Right cardiac atrium (tissue), 5 donors: ENCODE measurements around the gene LSM7. TPM values are rescaled to one million over a fixed set of nuclear protein-coding genes. Genes with fewer than 3 reads are reported as not detected.

ENCODE experiments used
- ATAC-seq, 2 donors: fragments of 200-7000 bp; cut with Tn5 transposase; one replicate each; pipeline versions ENCODE4 v1.8.0 to v1.9.1; 2020; ENCODE audit warnings: moderate library complexity in 2 of 2, mild to moderate bottlenecking in 1 of 2
- DNase-seq, 3 donors: peaks; one replicate each; pipeline ENCODE4 v3.0.0-alpha.2; 2020
- H3K27ac ChIP-seq: one replicate; pipeline ENCODE4 v1.5.1; 2013; ENCODE audit warnings: mild to moderate bottlenecking, low read length, control low read depth, moderate library complexity
- H3K27me3 ChIP-seq: one replicate; pipeline ENCODE4 v1.6.1; 2013; ENCODE audit not compliant: control insufficient read depth, insufficient read depth
- H3K4me1 ChIP-seq: one replicate; pipeline ENCODE4 v1.6.1; 2013; ENCODE audit warnings: low read length; ENCODE audit not compliant: control insufficient read depth, insufficient read depth
- H3K4me3 ChIP-seq: one replicate; pipeline ENCODE4 v1.5.1; 2013; ENCODE audit warnings: low read length, control low read depth
- H3K9me3 ChIP-seq: one replicate; pipeline ENCODE4 v1.6.1; 2013; ENCODE audit warnings: low read length; ENCODE audit not compliant: control insufficient read depth
- WGBS: extraction: QIAGEN DNeasy Blood & Tissue Kit; methylation state at CpG from one replicate; pipeline ENCODE4 v1.1.7; 2013; 5-methylcytosine and 5-hydroxymethylcytosine counted together
- intact Hi-C, 4 donors: fragments of 100-400 bp; cut with DNase I; formaldehyde crosslinking; loops; one replicate each; pipeline versions ENCODE4 v1.11.0 to v1.14.0; 2022 to 2023
- polyA plus RNA-seq: library from polyadenylated mRNA; stranded (reverse); fragments of 200-250 nt; gene quantifications from one replicate; pipeline ENCODE4 v1.2.3, GENCODE V29; 2013
- total RNA-seq, 4 donors: library from RNA; stranded (reverse); fragmentation: NEBNext Ultra II Directional; extraction: Animal tissue kit (Norgen Biotek cat#: 25700); gene quantifications; one replicate each; pipeline ENCODE4 v1.2.1, GENCODE V29; 2021
- donor health status: healthy with polysubstance abuse.
- donor health status: DM: no; HTN: yes; CAD: no.
- donor health status: DM: no; HTN: no; CAD: no.
- donor health status: DM: no; HTN: yes; CAD: no; lungs with severe emphysema.
- donor health status: DM: yes; HTN: yes; CAD: no.

The LSM7 gene
- total and polyA plus RNA-seq, 5 donors, result 33.0 to 123 (median 45.9) TPM

DNA sequence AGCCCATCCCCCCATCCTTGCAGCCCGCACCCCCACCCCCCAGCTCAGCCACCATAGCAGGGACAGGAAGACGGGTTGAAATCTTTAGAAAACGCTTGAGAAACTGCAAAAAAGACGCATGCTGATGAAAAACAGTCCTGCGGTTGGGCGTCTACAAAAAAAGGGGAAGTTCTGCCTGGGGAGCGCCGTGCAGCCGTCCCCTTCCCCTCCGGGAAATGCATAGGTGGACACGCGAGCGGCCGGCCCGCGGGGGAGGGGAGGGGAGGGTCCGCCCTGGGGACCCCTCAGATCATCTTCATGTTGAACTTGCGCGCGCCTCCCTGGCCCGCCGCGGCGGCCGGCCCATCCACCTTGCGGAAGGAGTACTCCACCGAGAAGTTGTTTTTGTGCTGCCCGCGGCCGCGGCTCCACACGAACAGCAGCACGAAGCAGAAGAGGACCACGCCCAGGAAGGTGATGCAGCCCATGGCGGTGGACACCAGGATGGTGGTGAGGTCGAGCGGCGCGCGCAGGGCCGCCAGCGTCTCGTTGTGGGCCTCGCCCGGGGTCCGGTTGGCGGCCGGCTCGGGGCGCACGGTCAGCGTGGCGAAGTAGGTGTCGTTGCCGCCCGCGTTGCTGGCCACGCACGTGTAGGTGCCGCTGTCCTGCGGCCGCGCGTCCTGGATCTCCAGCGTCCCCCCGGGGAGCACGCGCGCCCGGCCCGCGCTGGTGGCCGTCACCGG, 38.5 kb downstream of the LSM7 start:
- intact Hi-C loops, result loop anchor here in 1 of 4 donors (10.0 kb wide), 1 partner anchor 105 kb away; no protein-coding TSS in a partner anchor
- DNase-seq, result peak; percentile 42 to 77 (median 72)
- under 1% methylated on average over 74 of the region's 74 CpGs for WGBS
- Histone ChIP-seq H3K4me1 (peaks cover 3% of the 10 kb centered on the region), H3K27me3 (no peaks in the 10 kb centered on the region), H3K9me3 (no peaks in the 10 kb centered on the region), H3K27ac (no peak overlapping the region), H3K4me3 (peak overlapping the region; percentile 12)
- ATAC-seq, result peak; percentile 7 to 30

DNA sequence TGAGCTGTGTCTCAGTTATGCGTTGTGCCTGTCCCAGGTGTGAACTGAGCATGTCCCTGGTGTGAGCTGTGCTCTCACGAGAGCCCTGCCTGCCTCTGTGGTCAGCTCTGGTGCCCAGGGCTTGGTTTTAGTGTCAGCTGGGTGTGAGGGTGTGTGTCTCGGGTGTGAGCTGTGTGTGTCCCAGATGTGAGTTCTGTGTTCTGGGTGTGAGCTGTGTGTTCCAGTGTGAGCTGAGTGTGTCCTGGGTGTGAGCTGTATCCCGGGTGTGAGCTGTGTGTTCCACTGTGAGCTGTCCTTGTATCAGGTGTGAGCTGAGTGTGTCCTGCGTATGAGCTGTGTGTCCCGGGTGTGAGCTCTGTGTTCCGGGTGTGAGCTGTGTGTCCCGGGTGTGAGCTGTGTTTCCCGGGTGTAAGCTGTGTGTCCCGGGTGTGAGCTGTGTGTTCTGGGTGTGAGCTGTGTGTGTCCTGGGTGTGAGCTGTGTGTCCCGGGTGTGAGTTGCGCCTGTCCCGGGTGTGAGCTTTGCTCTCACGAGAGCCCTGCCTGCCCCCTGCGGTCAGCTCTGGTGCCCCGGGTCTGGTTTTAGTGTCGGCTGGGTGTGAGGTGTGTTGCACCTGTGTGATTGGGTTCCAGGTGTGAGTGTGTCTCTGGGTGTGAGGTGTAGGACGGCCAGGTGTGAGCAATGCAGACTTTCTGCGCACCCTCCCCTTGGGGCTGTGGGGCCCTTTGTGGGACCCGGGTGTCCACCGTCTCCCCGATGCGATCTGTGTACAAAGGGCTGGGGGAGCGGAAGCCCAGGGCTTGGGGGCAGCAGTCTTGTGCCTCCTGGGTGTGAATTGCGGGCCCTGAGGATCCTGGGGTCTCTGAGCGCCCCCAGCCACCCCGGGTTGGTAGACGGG, 39.3 kb downstream of the LSM7 start:
- intact Hi-C loops, result loop anchor here in 1 of 4 donors (10.0 kb wide), 1 partner anchor 106 kb away; no protein-coding TSS in a partner anchor
- H3K27ac ChIP-seq, result no peak overlapping the region
- H3K4me3 ChIP-seq, result peak overlapping the region; percentile 12
- DNase-seq, result no peak
- ATAC-seq, result peak in 1 of 2 donors; percentile 4
- no peaks in the 10 kb centered on the region for H3K27me3 ChIP-seq
- H3K4me1 ChIP-seq, result peaks cover 2% of the 10 kb centered on the region
- H3K9me3 ChIP-seq, result no peaks in the 10 kb centered on the region
- 57% methylated on average over 28 of the region's 28 CpGs for WGBS

DNA sequence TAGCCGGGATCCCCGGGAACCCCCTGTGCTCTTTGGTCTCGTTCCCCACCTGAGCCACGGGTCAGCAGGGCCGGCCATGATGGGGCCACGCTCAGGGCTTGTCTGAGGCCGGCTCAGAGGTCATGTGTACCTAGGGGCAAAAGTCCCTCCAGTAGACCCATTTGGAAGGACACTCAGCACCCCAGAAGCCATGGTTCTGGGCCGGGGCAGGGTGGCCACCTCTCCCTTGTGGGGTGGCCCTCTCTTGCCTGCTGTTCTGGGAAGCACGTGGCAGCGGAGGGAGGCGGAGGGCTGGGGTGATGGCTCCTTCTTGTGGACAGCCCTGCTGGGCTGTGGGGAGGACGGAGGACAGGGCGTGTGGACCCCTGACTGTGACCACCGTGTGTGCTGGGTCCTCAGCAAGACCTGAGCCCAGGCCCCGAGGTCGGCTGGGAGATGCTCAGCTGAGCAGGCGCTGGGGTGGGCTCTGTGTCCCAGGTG, 40.0 kb downstream of the LSM7 start:
- Histone ChIP-seq H3K9me3 (no peaks in the 10 kb centered on the region), H3K4me3 (no peak overlapping the region), H3K4me1 (peaks cover 2% of the 10 kb centered on the region), H3K27me3 (no peaks in the 10 kb centered on the region), H3K27ac (no peak overlapping the region)
- ATAC-seq (no peak), DNase-seq (peak in 1 of 3 donors; percentile 41)
- intact Hi-C loops, result loop anchor here in 1 of 4 donors (10.0 kb wide), 1 partner anchor 106 kb away; no protein-coding TSS in a partner anchor
- 86% methylated on average over 17 of the region's 17 CpGs for WGBS

DNA sequence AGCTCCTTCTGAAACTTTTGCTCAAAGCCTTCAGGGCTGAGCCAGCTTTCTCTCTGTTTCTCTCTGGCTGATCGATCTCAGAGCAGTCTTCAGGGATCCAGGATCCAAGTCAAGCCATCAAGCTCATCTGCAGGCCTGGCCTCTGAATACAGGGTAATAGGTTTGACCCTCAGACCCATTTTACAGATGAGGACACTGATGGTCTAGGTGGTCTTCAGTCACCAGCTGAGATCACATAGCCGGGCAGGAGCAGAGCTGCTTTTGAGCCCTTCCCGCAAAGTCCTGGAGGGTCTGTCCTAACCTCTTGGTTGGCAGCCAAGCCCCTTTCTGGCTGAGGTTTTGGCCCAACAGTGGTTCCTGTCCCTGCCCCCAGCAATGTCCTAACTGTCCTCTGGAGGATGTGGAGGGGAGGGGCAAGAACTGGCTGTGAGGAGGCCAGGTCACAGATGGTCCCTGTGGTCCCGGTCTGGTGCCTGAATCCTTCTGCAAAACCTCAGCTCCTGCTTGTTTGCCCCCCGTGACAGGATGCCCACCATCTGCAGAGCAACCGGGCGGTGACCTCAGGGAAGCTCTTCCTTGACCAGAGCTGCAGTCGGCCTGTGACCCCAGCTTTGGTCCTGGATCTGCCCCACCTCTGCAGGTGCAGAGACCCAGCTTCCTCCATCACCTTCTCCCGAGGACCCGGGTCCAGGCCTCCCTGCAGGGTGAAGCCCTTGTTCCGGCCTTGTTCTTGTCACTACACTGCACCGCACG, 40.6 kb downstream of the LSM7 start:
- H3K9me3 ChIP-seq, result no peaks in the 10 kb centered on the region
- DNase-seq (no peak), ATAC-seq (no peak)
- no peak overlapping the region for H3K4me3 ChIP-seq
- H3K27me3 ChIP-seq, result no peaks in the 10 kb centered on the region
- WGBS, result 76% methylated on average over 13 of the region's 13 CpGs
- H3K27ac ChIP-seq, result no peak overlapping the region
- intact Hi-C loops, result loop anchor here in 1 of 4 donors (10.0 kb wide), 1 partner anchor 107 kb away; no protein-coding TSS in a partner anchor
- peaks cover 2% of the 10 kb centered on the region for H3K4me1 ChIP-seq

DNA sequence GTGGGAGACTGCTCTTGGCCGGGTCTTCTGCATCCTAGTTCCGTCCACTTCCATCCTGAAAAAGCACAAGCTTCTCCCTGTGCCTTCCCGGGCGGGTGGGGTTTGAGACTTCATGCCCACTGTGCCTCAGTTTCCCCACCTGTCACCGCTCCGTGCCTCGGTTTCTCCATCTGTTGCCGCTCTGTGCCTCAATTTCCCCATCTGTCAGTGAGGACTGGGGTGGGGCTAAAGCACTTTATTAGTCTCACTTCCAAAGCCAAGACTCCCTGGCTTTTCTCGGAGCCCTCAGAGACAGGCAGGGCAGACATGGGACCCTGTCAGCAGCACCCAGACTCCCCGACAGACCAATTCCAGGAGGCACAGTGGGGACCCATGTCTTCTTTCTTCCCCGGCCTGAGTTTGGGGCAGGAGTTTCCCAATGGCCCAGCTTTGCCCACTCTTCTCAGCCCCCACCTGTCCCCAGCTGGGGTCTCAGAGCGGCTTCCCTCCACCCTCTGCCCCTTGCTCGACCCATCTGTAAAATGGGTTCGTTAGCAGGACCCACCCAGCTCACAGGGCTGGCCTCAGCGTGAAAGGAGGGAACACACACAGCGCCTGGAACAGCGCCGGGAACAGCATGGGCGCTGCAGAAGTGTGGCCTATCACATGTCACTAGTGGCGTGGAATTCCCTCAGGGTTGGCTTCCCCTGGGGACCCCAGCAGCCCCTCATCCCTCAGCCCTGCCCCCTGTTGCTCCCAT, 41.8 kb downstream of the LSM7 start:
- Histone ChIP-seq H3K4me3 (no peak overlapping the region), H3K27ac (no peak overlapping the region), H3K27me3 (no peaks in the 10 kb centered on the region), H3K4me1 (peaks cover 4% of the 10 kb centered on the region), H3K9me3 (no peaks in the 10 kb centered on the region)
- 85% methylated on average over 20 of the region's 20 CpGs for WGBS
- intact Hi-C loops, result loop anchor here in 1 of 4 donors (10.0 kb wide), 1 partner anchor 108 kb away; no protein-coding TSS in a partner anchor
- no peak for ATAC-seq
- DNase-seq, result peak in 1 of 3 donors; percentile 46

DNA sequence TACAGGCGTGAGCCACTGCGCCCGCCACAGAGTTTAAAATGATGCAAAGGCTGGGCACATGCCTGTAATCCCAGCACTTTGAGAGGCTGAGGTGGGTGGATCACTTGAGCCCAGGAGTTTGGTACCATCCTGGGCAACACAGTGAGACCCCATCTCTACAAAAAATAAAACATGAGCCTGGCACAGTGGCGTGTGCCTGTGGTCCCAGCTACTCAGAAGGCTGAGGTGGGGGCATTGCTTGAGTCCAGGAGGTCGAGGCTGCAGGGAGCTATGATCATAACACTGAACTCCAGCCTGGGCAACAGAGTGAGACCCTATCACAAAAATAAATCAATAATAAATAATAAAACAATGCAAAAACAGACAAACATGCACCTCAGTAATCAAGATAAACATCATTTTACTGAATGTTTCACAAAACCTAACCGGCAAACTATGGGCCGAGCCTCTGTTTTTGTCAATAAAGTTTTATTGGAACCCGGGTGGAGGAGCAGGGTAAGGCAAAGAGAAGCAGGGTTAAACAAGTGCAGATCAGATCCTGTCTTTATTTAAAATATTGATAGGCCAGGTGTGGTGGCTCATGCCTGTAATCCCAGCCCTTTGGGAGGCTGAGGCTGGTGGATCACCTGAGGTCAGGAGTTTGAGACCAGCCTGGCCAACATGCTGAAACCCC, 44.4 kb downstream of the LSM7 start:
- WGBS, result 96% methylated on average over 8 of the region's 8 CpGs
- Histone ChIP-seq H3K27me3 (no peaks in the 10 kb centered on the region), H3K4me1 (peaks cover 3% of the 10 kb centered on the region), H3K9me3 (no peaks in the 10 kb centered on the region), H3K27ac (no peak overlapping the region), H3K4me3 (no peak overlapping the region)
- no peak for ATAC-seq
- DNase-seq, result no peak
- intact Hi-C loops, result loop anchor here in 1 of 4 donors (10.0 kb wide), 1 partner anchor 111 kb away; no protein-coding TSS in a partner anchor

DNA sequence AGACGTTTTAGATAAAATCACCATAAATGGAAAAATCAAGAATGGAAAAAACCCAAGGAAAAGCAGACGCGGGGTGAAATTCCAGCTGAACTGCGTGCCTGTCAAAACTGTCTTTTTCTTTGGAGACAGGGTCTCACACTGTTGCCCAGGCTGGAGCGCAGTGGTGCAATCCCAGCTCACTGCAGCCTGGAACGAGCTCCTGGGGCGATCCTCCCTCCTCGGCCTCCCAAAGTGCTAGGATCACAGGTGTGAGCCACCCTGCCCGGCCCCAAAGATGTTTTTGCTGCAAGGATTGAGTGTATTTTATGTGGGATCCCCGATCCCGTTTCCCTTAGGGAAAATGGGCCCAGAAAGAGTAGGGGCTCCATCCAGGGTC, 45.5 kb downstream of the LSM7 start:
- ATAC-seq (no peak), DNase-seq (no peak)
- Histone ChIP-seq H3K4me3 (no peak overlapping the region), H3K9me3 (no peaks in the 10 kb centered on the region), H3K4me1 (peaks cover 3% of the 10 kb centered on the region), H3K27ac (no peak overlapping the region), H3K27me3 (no peaks in the 10 kb centered on the region)
- intact Hi-C loops, result loop anchor here in 1 of 4 donors (10.0 kb wide), 1 partner anchor 112 kb away; no protein-coding TSS in a partner anchor
- WGBS, result 70% methylated on average over 11 of the region's 11 CpGs

DNA sequence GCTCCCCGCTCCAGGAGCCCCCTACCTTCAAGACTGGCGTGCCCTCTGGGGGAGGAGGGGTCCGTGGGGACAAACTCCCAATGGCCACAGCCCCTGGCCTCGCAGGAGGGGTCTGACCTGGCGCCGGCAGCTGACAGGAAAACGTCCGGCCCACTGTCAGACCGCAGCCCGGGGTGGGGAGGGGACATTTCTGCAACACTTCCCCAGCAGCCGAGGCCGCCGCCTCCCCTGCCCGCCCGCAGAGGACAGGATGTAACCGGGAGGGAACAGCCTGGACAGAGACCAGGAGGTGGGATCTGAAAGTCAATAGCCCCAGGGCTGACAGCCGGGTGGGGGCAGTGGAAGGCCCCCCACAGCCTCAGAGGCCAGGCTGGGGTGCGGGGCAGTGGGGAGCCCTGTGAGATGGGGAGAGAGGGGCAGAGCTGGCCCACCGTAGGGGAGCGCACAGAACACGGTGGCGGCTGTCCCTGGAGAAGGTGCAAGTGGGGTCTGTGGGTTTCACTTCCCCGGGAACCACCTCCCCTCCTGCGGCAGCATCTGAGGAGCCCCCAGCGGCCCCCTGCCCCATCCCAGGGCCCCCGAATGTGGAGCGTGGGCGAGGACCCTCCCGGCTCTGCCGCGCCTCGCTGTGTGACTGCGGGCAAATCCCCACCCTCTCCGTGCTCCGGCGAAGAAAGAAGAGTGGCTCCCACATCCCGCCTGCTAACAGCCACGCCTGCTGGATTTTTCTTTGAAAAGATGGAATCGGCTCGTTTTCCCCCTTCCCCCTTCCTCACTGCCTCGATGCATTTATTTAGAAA, 46.1 kb downstream of the LSM7 start, which contains the start of gene PEAK3:
TSS of gene PEAK3 (minus strand) at position 114 of the 800 bp plus-strand sequence. CDS start 1,244 bp downstream, outside the sequence.
- DNase-seq (peak; percentile 81 to 94 (median 91)), ATAC-seq (peak; percentile 92 to 93)
- Histone ChIP-seq H3K9me3 (no peaks in the 10 kb centered on the region), H3K4me1 (peaks cover 3% of the 10 kb centered on the region), H3K4me3 (peak within 1 kb of the TSS; percentile 51), H3K27ac (no peak within 1 kb of the TSS), H3K27me3 (no peaks in the 10 kb centered on the region)
- WGBS, result 7% methylated on average over 41 of the region's 41 CpGs
- intact Hi-C loops, result loop anchor here in 1 of 4 donors (10.0 kb wide), 1 partner anchor 113 kb away; no protein-coding TSS in a partner anchor
